Measurements from ENCODE around the gene FBXO15.

Gene FBXO15, protein sequence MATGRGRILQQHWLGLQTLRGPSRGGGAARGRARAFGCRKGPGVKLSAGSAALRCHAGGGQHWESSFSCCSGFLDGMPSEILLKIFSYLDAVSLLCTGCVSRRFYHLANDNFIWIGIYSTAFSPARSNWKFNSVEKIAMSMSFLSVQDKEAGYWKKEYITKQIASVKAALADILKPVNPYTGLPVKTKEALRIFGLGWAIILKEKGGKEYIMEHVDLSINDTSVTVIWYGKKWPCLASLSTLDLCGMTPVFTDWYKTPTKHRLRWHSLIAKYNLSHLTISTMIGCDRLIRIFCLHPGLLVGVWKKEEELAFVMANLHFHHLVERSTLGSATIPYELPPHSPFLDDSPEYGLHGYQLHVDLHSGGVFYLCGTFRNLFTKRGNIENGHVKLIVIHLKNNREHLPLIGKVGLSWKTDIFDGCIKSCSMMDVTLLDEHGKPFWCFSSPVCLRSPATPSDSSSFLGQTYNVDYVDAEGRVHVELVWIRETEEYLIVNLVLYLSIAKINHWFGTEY

DNA sequence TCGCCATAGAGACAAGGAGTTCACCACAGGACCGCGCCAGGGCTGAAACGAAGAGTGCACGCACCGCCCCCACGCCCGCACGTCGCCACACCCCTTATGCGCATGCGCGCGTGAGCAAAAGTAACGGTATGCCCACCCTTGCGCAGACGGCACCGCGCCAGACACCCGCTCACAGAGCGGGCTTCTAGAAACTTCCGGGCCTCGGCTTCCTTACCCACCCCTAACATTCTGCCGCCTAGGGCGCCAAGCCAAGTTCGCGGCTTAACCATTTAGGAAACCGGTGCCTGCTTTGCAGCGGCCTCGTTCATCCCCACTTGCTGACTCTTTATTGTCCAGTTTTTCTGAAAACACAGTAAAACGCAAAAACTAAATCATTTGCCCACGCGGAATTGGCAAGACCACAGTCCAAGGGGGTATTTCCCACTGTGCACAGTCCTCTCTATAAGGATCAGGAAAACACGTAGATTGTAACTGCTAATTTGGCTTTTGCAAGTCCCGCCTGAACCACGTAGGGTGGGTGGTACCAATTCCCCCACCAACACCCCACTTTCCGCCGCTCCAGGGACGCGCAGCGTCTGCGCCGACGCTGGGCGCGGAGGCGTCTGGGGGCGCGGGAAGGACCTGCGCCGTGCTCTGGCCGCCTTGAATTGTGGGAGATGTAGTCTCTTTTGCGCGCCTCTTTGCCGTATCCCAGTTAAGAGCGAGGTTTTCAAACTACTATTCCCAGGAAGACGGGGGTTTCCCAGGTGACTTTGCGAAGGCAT, at the start of gene FBXO15, which contains the start of gene TIMM21:
Gene FBXO15 (minus strand): TSS at position 56 of the 764 bp plus-strand sequence. CDS start 49 bp downstream, at position 7.
Gene TIMM21 (plus strand): TSS at position 745 of the 764 bp plus-strand sequence. CDS start 286 bp downstream, outside the sequence.
- peak; percentile 96 for FAIRE-seq

- peak; percentile 74 for FAIRE-seq
Observed at GRCh38 chr18:74196220-74197119, 48.8 kb upstream of the FBXO15 start.

- no peak for FAIRE-seq
Observed at GRCh38 chr18:74194691-74195090, 47.1 kb upstream of the FBXO15 start.

GRCh38 chr18:74191577-74191976, 43.9 kb upstream of the FBXO15 start:
- no peak for FAIRE-seq

DNA sequence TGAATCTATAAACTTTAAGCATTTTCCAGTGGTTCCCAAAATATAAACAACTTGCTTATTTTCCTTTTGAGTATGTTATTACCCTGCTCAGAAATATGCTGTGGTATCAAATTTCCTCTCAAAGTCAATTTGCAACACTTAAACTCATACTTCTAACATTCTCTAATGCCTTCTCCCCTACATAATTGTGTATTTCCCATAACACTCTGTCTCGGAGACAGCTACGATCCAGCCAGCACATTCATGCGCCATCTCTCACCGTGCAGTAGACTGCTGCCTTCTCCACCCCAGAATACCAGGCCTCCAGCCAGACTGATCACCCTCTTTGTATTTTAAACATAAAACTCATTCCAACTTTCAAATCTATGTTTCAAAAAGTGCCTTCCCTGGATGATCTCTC, 42.5 kb upstream of the FBXO15 start:
- FAIRE-seq = no peak

- FAIRE-seq = no peak
Observed at GRCh38 chr18:74186661-74187060, 39.0 kb upstream of the FBXO15 start.

DNA sequence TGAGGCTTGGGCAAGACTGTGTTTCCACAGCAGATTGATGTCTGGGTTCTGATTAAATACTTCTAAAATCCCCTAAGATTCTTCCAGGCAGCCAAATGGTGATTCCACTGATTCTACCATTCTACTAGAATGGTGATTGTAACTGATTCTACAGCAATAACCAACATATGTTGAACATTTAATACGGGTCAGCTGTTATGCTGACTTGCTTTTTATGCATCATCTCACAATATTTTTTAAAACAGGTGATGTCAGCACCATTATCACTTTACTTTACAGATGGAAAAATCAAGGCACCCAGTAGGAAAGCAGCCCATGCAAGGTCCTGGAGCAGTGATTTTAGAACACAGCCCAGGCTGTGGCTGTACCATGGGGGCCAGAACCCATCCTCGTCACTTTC, 38.2 kb upstream of the FBXO15 start:
- no peak for FAIRE-seq

DNA sequence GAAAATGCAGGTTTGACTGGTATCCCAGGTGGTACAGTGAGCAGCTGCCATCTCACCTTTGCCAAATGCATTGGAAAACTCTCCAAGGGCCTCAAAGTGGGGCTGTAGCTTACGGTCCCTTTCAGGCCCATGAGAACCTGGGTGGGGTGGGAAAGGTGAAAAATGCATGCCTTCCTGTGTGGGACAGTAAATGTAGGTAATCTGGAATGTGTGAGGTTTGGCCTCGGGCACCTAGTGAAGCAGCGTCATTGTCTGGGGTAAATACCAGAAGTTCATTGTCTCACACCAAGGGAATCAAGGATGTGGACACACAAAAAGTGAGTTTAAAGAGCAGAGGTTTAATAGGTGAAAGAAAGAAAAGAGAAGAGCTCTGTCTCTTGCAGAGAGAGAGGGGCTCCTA, 37.2 kb upstream of the FBXO15 start:
- no peak for FAIRE-seq

- no peak for FAIRE-seq
Observed at GRCh38 chr18:74183130-74183529, 35.5 kb upstream of the FBXO15 start.

DNA sequence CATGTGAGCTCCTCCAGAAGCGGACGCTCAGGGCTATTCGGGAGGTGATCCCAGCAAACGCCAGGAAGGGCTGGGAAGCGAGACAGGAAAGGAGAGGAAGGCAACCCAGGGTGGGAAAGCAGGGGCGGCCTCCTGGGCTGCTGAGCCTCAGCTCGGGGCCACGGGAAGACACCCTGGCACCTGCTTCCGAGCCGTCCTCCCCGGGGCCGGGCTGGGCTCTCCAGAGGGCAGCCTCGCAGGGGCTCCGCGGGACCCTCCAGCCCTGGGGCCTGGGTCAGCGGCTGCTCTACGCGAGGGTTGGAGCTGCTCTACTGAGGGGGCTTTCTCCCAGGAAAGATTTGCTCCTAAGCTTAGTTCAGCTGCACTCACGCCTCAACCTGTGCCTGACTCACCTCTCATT, 34.7 kb upstream of the FBXO15 start:
- no peak for FAIRE-seq

DNA sequence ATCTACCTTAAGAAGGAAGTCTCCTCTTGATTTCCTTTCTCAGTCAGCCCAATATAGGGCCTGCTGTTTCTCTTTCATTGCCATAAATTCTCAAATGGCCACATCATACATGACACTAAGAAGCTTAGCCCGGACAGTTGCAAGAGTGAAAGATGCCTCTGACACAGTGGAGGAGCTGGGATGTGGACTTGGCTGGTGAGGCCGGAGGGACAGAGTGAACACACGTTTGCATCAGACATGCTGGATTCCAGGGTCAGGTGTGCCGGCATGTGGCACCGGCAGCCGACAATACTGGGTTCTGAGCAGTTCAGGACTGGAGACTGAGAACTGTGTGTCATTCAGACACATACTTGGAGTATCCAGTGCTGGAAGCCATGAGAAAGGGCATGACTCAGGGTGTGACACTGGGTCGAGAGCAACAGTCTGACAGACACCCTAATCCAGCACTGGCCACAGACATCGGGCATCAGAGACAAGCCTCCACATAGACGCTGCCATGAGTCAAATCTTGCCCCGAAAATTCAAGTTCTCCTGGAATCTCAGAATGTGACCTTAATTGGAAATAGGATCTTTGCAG, 32.1 kb upstream of the FBXO15 start:
- FAIRE-seq = no peak

DNA sequence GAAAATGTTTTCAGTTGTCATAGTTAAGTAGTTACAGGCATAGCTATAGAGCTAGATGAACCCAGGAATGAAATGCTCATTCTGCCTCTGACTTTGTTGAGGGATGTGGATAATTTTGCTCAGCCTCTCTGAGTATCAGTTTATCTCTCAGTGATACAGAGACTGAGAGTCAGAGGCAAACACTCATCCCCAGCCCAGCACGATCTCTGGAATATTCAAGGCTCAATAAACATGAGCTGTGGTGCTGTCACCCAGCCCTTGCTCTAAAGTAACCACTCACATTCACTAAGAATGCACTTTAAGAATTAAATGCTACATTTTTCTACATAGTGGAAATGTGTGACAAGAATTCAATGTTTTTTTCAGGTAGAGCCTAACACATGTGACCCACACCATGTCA, 31.2 kb upstream of the FBXO15 start:
- no peak for FAIRE-seq

DNA sequence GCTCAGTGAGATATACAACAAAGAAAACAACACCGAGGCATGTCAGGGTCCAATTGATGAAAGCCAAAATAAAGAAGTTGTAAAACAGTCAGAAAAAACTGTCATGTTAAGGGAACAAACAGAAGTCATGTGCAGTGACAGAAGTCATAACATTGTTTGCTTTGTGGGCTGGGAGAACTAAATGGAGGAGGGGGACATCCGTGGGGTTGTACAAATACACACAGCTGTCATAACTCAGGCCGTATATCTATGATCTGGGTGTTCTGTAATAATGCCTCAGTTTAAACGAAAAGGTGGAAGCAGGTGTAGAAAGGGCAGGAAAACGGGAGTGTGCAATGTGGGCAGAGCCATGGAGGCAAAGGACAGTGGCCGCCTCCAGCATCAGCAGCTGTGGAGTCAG, 28.0 kb upstream of the FBXO15 start:
- FAIRE-seq = no peak

DNA sequence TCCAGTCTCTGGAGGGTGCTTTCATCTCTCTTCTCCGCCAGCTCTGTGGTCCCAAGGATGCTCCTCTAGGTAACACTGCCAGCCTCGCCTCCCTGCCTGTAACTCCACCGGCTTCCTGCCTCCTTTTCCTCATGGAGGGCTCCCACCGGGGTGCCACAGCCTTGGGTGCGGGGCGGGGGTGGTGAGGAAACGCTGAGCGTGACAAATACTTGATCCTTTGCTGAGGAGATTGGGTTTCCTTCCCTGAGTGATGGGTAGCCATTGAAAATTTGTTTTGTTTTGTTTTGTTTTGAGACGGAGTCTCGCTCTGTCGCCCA, 25.8 kb upstream of the FBXO15 start:
- FAIRE-seq = no peak

DNA sequence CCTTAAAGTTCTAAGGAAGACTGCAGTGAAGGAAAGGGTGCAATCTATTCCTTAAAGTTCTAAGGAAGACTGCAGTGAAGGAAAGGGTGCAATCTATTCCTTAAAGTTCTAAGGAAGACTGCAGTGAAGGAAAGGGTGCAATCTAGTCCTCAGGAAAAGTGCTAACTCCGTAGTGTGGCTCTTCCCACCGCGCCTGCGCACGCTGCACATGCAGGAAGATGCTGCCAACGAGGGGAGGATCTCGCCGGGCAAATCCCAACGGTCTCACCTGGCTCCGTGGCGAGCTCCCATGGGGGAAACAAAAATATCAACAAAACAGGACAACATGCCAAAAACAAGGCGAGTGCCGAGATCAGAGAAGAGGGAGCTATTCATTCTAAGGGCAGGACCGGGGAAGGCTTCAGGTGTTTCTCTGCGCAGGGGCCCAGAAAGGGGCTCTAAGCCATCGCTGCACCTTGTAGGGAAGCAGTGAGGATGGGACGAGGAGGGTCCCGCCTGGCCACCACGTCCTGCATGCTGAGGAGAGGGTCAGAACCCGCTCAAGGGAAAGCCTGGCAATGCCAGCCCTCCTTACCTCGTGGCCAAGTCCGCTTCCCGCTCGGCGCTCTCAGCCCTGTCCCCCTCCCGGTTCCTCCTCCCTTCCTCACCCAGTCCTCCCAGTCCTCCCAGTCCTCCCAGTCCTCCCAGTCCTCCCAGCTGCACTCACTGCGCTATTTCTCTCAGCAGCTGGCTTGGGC, 25.2 kb upstream of the FBXO15 start:
- FAIRE-seq = no peak

GRCh38 chr18:74171910-74172606, 24.4 kb upstream of the FBXO15 start:
- no peak for FAIRE-seq

GRCh38 chr18:74166386-74166785, 18.8 kb upstream of the FBXO15 start:
- no peak for FAIRE-seq

- no peak for FAIRE-seq
Observed at GRCh38 chr18:74163019-74163660, 15.5 kb upstream of the FBXO15 start.

DNA sequence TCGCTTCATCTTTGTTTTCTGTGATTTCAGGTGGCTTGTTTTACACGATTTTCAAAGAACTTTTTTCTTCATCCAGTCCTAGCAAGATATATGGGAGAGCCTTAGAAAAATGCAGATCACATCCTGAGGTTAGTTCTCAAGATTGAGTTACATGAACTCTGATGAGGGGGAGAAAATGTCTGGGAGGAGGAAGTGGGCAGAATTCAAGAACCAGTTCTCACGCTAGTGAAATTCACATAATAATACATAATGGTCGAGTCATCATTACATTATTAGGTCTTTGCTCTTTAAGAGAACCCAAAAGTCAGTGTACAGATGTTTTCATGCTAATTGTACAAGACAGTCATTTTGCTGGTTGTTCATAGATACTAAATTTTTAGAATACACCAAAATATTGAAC, 7.6 kb upstream of the FBXO15 start:
- FAIRE-seq = no peak

- no peak for FAIRE-seq
Observed at GRCh38 chr18:74154716-74155115, 7.1 kb upstream of the FBXO15 start.

- FAIRE-seq = peak; percentile 79
Observed at GRCh38 chr18:74153793-74154192, 6.2 kb upstream of the FBXO15 start.

Measured in G401.6 (cell line).